ENCODE data around the gene KRTAP2-4. TPM values are rescaled to one million over a fixed set of nuclear protein-coding genes. Genes with fewer than 3 reads are reported as not detected.

The KRTAP2-4 gene
- polyA plus RNA-seq, 3 donors = not detected

DNA sequence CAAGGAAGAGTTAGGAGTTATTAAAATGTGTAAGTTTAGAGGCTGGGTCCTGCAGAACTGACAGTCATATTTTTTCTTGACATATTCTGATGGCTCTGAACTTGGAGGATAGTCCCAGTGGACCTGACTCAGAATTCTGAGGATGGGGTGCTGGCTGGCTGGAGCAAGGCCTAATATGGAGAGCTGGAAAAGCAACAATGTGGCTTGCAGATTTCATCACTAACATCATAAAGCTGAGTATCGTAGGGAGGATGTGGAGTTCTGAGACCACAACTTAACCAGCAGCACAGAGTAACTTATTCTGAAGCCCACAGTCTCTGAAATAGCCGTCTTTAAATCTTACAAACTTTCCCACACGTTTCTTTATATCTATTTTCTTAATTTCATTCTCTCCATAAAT, 41.0 kb downstream of the KRTAP2-4 start:
- Histone ChIP-seq H3K27me3 (ENCODE audit: control insufficient read depth in 2 of 2, insufficient read depth in 2 of 2, low read length in 2 of 2) (no peaks in the 10 kb centered on the region), H3K36me3 (replicated peaks in 1 of 2; ENCODE audit: control insufficient read depth in 1 of 2, insufficient read depth in 2 of 2, low read length in 2 of 2) (no peaks in the 10 kb centered on the region), H3K9me3 (replicated peaks in 1 of 2; ENCODE audit: control insufficient read depth in 1 of 2, insufficient read depth in 1 of 2, low read length in 2 of 2) (no peaks in the 10 kb centered on the region), H3K9ac (ENCODE audit: insufficient read depth, low read length, poor library complexity, severe bottlenecking) (no peak overlapping the region), H3K4me2 (replicated peaks; ENCODE audit: extremely low read depth, low read length, poor library complexity, severe bottlenecking) (no peak overlapping the region), H3K4me1 (ENCODE audit: control insufficient read depth in 1 of 2, insufficient read depth in 2 of 2, low read length in 2 of 2) (no peaks in the 10 kb centered on the region), H3K27ac (ENCODE audit: low read depth in 1 of 2, low read length in 2 of 2) (no peak overlapping the region), H4K20me1 (ENCODE audit: insufficient read depth, low read length) (no peaks in the 10 kb centered on the region), H3K4me3 (replicated peaks in 1 of 3; ENCODE audit: low read depth in 2 of 3, low read length in 3 of 3) (no peak overlapping the region), H3K79me2 (ENCODE audit: insufficient read depth, low read length) (no peaks in the 10 kb centered on the region), H2AFZ (ENCODE audit: insufficient read depth, low read depth, low read length, poor library complexity, severe bottlenecking) (no peak overlapping the region)
- no peak for TF ChIP-seq CTCF (IDR thresholded peaks at IDR 0.05)
- Mint-ChIP-seq H3K4me1 (no peaks in the 10 kb centered on the region), H3K36me3 (no peaks in the 10 kb centered on the region), H3K27me3 (ENCODE audit: low read depth in 3 of 3) (peaks cover 2 to 7% (median 3%) of the 10 kb centered on the region in 3 donors), H3K27ac (no peak overlapping the region), H3K9me3 (peaks cover 0 to 7% (median 0%) of the 10 kb centered on the region in 7 donors), H3K4me3 (no peak overlapping the region)
- DNase-seq = no peak
- no CpG with 5 or more reads among the region's 3 CpGs for WGBS (ENCODE audit: insufficient coverage)
- intact Hi-C loops (cut with micrococcal nuclease) = no loop called here

- no peak overlapping the region for H3K9ac ChIP-seq (ENCODE audit: insufficient read depth, low read length, poor library complexity, severe bottlenecking)
- H3K4me3 Mint-ChIP-seq = no peak overlapping the region
- no peaks in the 10 kb centered on the region for H3K79me2 ChIP-seq (ENCODE audit: insufficient read depth, low read length)
- H3K4me1 Mint-ChIP-seq = no peaks in the 10 kb centered on the region
- no peak for DNase-seq
- no peaks in the 10 kb centered on the region for H3K36me3 Mint-ChIP-seq
- H3K9me3 ChIP-seq (replicated peaks in 1 of 2; ENCODE audit: control insufficient read depth in 1 of 2, insufficient read depth in 1 of 2, low read length in 2 of 2) = no peaks in the 10 kb centered on the region
- H3K27me3 Mint-ChIP-seq (ENCODE audit: low read depth in 3 of 3) = peaks cover 0 to 2% (median 2%) of the 10 kb centered on the region in 3 donors
- H3K4me1 ChIP-seq (ENCODE audit: control insufficient read depth in 1 of 2, insufficient read depth in 2 of 2, low read length in 2 of 2) = no peaks in the 10 kb centered on the region
- H3K27ac Mint-ChIP-seq = no peak overlapping the region
- no peak overlapping the region for H2AFZ ChIP-seq (ENCODE audit: insufficient read depth, low read depth, low read length, poor library complexity, severe bottlenecking)
- no peaks in the 10 kb centered on the region for H3K36me3 ChIP-seq (replicated peaks in 1 of 2; ENCODE audit: control insufficient read depth in 1 of 2, insufficient read depth in 2 of 2, low read length in 2 of 2)
- H3K4me3 ChIP-seq (replicated peaks in 1 of 3; ENCODE audit: low read depth in 2 of 3, low read length in 3 of 3) = no peak overlapping the region
- intact Hi-C loops (cut with micrococcal nuclease) = no loop called here
- H3K27ac ChIP-seq (ENCODE audit: low read depth in 1 of 2, low read length in 2 of 2) = no peak overlapping the region
- H3K27me3 ChIP-seq (ENCODE audit: control insufficient read depth in 2 of 2, insufficient read depth in 2 of 2, low read length in 2 of 2) = no peaks in the 10 kb centered on the region
- H4K20me1 ChIP-seq (ENCODE audit: insufficient read depth, low read length) = no peaks in the 10 kb centered on the region
- peaks cover 0 to 7% (median 0%) of the 10 kb centered on the region in 7 donors for H3K9me3 Mint-ChIP-seq
- no peak overlapping the region for H3K4me2 ChIP-seq (replicated peaks; ENCODE audit: extremely low read depth, low read length, poor library complexity, severe bottlenecking)
- no peak for TF ChIP-seq CTCF (IDR thresholded peaks at IDR 0.05)
Measured at GRCh38 chr17:41020336-41020735, 45.3 kb downstream of the KRTAP2-4 start.
